HepG2 (cell line): ENCODE results near the gene GPR176. TPM values are rescaled to one million over a fixed set of nuclear protein-coding genes. Genes with fewer than 3 reads are reported as not detected.

Source experiments
- PLRG1 ChIP-seq: fragments of 450-650 bp; conservative IDR thresholded peaks from 2 replicates; pipeline ENCODE4 v1.6.1; 2016
- ZBTB7A ChIP-seq: sonication (generic); formaldehyde crosslinking; IDR thresholded peaks from 2 replicates; pipeline ENCODE4 v1.8.0; 2022; ENCODE audit warnings: mild to moderate bottlenecking, missing genetic modification reagents
- polyA plus RNA-seq, 8 experiments: library from polyadenylated mRNA; depleted of rRNA in 3 of 8; stranded (reverse) in 7 of 8; unstranded in 1 of 8; fragments of >200 nt; fragmentation: Illumina TruSeq in 4 of 8; extraction: Trizol in 4 of 8; gene quantifications; 2 replicates each; pipeline versions ENCODE4 v1.2.1 to v1.2.3, GENCODE V29; 2011 to 2016; ENCODE audit warnings: low read depth in 4 of 8, missing spikeins in 1 of 8, mixed read lengths in 1 of 8; ENCODE audit not compliant: insufficient read depth in 1 of 8
- total RNA-seq, 5 experiments: library from RNA; depleted of rRNA; stranded (reverse); fragments of >200 nt; fragmentation: Illumina TruSeq; extraction: Trizol; gene quantifications; 2 replicates each; pipeline ENCODE4 v1.2.3, GENCODE V29; 2016; ENCODE audit warnings: low read depth in 1 of 5
- TF ChIP-seq, protein P1 (sequence below): IDR thresholded peaks from 2 replicates; pipeline ENCODE4 v1.4.0; 2020; ENCODE audit warnings: mild to moderate bottlenecking, missing genetic modification reagents
- TF ChIP-seq, protein P2 (sequence below): IDR thresholded peaks from 2 replicates; pipeline ENCODE4 v1.6.1; 2016; ENCODE audit warnings: low read depth, control low read depth
- TF ChIP-seq, protein P3 (sequence below): sonication (generic); formaldehyde crosslinking; IDR thresholded peaks from 2 replicates; pipeline ENCODE4 v1.9.0; 2021; ENCODE audit warnings: missing genetic modification reagents, borderline replicate concordance
- TF ChIP-seq, protein P4 (sequence below): sonication (generic); formaldehyde crosslinking; IDR thresholded peaks from 2 replicates; pipeline ENCODE4 v1.9.0; 2022; ENCODE audit warnings: missing genetic modification reagents, mild to moderate bottlenecking, borderline replicate concordance

The GPR176 gene
- total and polyA plus RNA-seq, 2 of the 13 experiments (the other 11 are each of a cell fraction or from before 2014, with no cell fraction given), result 0.11 to 0.20 TPM

DNA sequence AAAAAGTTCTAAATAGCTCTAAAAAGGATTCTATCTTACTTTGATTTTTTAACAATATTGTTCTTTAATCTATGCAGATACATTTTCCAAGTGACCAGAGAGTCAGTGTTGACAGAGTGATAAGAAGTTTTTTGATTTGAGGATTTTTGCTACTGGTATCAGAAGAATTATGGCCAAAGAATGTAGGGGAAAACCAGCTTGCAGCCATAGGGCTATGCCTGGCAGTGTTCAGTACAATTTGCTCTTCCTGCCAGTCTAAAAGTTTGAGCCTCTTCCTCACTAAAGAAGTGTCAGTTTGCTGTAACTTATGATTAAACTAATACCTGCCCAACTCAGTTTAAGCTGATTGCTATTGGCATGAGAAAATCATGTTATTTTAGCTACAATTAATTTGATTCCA, 102.2 kb downstream of the GPR176 start (continued):
- TF ChIP-seq, protein P1, sequence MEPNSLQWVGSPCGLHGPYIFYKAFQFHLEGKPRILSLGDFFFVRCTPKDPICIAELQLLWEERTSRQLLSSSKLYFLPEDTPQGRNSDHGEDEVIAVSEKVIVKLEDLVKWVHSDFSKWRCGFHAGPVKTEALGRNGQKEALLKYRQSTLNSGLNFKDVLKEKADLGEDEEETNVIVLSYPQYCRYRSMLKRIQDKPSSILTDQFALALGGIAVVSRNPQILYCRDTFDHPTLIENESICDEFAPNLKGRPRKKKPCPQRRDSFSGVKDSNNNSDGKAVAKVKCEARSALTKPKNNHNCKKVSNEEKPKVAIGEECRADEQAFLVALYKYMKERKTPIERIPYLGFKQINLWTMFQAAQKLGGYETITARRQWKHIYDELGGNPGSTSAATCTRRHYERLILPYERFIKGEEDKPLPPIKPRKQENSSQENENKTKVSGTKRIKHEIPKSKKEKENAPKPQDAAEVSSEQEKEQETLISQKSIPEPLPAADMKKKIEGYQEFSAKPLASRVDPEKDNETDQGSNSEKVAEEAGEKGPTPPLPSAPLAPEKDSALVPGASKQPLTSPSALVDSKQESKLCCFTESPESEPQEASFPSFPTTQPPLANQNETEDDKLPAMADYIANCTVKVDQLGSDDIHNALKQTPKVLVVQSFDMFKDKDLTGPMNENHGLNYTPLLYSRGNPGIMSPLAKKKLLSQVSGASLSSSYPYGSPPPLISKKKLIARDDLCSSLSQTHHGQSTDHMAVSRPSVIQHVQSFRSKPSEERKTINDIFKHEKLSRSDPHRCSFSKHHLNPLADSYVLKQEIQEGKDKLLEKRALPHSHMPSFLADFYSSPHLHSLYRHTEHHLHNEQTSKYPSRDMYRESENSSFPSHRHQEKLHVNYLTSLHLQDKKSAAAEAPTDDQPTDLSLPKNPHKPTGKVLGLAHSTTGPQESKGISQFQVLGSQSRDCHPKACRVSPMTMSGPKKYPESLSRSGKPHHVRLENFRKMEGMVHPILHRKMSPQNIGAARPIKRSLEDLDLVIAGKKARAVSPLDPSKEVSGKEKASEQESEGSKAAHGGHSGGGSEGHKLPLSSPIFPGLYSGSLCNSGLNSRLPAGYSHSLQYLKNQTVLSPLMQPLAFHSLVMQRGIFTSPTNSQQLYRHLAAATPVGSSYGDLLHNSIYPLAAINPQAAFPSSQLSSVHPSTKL (CRISPR knock-in tag), result no peak
- TF ChIP-seq, protein P2, sequence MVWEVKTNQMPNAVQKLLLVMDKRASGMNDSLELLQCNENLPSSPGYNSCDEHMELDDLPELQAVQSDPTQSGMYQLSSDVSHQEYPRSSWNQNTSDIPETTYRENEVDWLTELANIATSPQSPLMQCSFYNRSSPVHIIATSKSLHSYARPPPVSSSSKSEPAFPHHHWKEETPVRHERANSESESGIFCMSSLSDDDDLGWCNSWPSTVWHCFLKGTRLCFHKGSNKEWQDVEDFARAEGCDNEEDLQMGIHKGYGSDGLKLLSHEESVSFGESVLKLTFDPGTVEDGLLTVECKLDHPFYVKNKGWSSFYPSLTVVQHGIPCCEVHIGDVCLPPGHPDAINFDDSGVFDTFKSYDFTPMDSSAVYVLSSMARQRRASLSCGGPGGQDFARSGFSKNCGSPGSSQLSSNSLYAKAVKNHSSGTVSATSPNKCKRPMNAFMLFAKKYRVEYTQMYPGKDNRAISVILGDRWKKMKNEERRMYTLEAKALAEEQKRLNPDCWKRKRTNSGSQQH (CRISPR knock-in tag), result no peak
- no peak for TF ChIP-seq PLRG1
- no peak for TF ChIP-seq ZBTB7A (CRISPR knock-in tag)
- TF ChIP-seq, protein P3, sequence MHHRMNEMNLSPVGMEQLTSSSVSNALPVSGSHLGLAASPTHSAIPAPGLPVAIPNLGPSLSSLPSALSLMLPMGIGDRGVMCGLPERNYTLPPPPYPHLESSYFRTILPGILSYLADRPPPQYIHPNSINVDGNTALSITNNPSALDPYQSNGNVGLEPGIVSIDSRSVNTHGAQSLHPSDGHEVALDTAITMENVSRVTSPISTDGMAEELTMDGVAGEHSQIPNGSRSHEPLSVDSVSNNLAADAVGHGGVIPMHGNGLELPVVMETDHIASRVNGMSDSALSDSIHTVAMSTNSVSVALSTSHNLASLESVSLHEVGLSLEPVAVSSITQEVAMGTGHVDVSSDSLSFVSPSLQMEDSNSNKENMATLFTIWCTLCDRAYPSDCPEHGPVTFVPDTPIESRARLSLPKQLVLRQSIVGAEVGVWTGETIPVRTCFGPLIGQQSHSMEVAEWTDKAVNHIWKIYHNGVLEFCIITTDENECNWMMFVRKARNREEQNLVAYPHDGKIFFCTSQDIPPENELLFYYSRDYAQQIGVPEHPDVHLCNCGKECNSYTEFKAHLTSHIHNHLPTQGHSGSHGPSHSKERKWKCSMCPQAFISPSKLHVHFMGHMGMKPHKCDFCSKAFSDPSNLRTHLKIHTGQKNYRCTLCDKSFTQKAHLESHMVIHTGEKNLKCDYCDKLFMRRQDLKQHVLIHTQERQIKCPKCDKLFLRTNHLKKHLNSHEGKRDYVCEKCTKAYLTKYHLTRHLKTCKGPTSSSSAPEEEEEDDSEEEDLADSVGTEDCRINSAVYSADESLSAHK, result no peak
- TF ChIP-seq, protein P4, sequence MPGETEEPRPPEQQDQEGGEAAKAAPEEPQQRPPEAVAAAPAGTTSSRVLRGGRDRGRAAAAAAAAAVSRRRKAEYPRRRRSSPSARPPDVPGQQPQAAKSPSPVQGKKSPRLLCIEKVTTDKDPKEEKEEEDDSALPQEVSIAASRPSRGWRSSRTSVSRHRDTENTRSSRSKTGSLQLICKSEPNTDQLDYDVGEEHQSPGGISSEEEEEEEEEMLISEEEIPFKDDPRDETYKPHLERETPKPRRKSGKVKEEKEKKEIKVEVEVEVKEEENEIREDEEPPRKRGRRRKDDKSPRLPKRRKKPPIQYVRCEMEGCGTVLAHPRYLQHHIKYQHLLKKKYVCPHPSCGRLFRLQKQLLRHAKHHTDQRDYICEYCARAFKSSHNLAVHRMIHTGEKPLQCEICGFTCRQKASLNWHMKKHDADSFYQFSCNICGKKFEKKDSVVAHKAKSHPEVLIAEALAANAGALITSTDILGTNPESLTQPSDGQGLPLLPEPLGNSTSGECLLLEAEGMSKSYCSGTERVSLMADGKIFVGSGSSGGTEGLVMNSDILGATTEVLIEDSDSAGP (CRISPR knock-in tag), result no peak
